22Rv1 (cell line): ENCODE data around the gene SRGAP1.

Source experiments
- CTCF ChIP-seq: fragments of 450-650 bp; IDR thresholded peaks from 2 replicates; pipeline ENCODE4 v1.5.1; 2017; ENCODE audit warnings: mild to moderate bottlenecking
- ZFX ChIP-seq: fragments of 450-650 bp; IDR thresholded peaks from 2 replicates; pipeline ENCODE4 v1.6.1; 2017; ENCODE audit warnings: antibody characterized with exemption, borderline replicate concordance

- TF ChIP-seq CTCF (no peak), ZFX (no peak)
Measured at GRCh38 chr12:63814146-63814772, 30.2 kb upstream of the SRGAP1 start.
